HepG2 (cell line): Measurements from ENCODE around the gene CARMIL1. TPM values are rescaled to one million over a fixed set of nuclear protein-coding genes. Genes with fewer than 3 reads are reported as not detected.

Experiments
- CBX5 ChIP-seq: sonication (generic); formaldehyde crosslinking; IDR thresholded peaks from 2 replicates; pipeline ENCODE4 v1.4.0; 2020; ENCODE audit warnings: missing genetic modification reagents, borderline replicate concordance
- GABPB1 ChIP-seq: IDR thresholded peaks from 2 replicates; pipeline ENCODE4 v1.6.1; 2016; ENCODE audit warnings: mild to moderate bottlenecking, missing genetic modification reagents, moderate library complexity, missing compliant biosample characterization
- KIAA2018 ChIP-seq: sonication (generic); formaldehyde crosslinking; IDR thresholded peaks from 2 replicates; pipeline ENCODE4 v1.5.0; 2020; ENCODE audit warnings: mild to moderate bottlenecking, missing genetic modification reagents, borderline replicate concordance
- MAFK ChIP-seq, 2 experiments: IDR thresholded peaks in 1 of 2; conservative IDR thresholded peaks in 1 of 2; 2 replicates each; pipeline ENCODE4 v1.6.1; 2011; ENCODE audit warnings: improper control_type of control experiment in 2 of 2, low read length in 2 of 2
- MTERF4 ChIP-seq: sonication (generic); formaldehyde crosslinking; IDR thresholded peaks from 2 replicates; pipeline ENCODE4 v1.8.0; 2023; ENCODE audit warnings: mild to moderate bottlenecking, missing genetic modification reagents
- STAT6 ChIP-seq: sonication (generic); formaldehyde crosslinking; IDR thresholded peaks from 2 replicates; pipeline ENCODE4 v1.4.0; 2020; ENCODE audit warnings: missing genetic modification reagents, mild to moderate bottlenecking, borderline replicate concordance
- TFE3 ChIP-seq: IDR thresholded peaks from 2 replicates; pipeline ENCODE4 v1.6.1; 2016
- ZBTB4 ChIP-seq: sonication (generic); formaldehyde crosslinking; IDR thresholded peaks from 2 replicates; pipeline ENCODE4 v1.4.0; 2020; ENCODE audit warnings: missing genetic modification reagents, mild to moderate bottlenecking, borderline replicate concordance
- ZNF121 ChIP-seq: sonication (generic); formaldehyde crosslinking; IDR thresholded peaks from 2 replicates; pipeline ENCODE4 v1.5.0; 2020; ENCODE audit warnings: mild to moderate bottlenecking, missing genetic modification reagents
- ZNF629 ChIP-seq: sonication (generic); formaldehyde crosslinking; conservative IDR thresholded peaks from 2 replicates; pipeline ENCODE4 v1.5.0; 2020; ENCODE audit warnings: missing genetic modification reagents
- polyA plus RNA-seq, 8 experiments: library from polyadenylated mRNA; depleted of rRNA in 3 of 8; stranded (reverse) in 7 of 8; unstranded in 1 of 8; fragments of >200 nt; fragmentation: Illumina TruSeq in 4 of 8; extraction: Trizol in 4 of 8; gene quantifications; 2 replicates each; pipeline versions ENCODE4 v1.2.1 to v1.2.3, GENCODE V29; 2011 to 2016; ENCODE audit warnings: low read depth in 4 of 8, missing spikeins in 1 of 8, mixed read lengths in 1 of 8; ENCODE audit not compliant: insufficient read depth in 1 of 8
- total RNA-seq, 5 experiments: library from RNA; depleted of rRNA; stranded (reverse); fragments of >200 nt; fragmentation: Illumina TruSeq; extraction: Trizol; gene quantifications; 2 replicates each; pipeline ENCODE4 v1.2.3, GENCODE V29; 2016; ENCODE audit warnings: low read depth in 1 of 5

Gene CARMIL1
- total and polyA plus RNA-seq, 2 of the 13 experiments (the other 11 are each of a cell fraction or from before 2014, with no cell fraction given): 1.8 to 2.6 TPM

GRCh38 chr6:25635886-25636317, 356.7 kb downstream of the CARMIL1 start (continued):
- TF ChIP-seq ZBTB4: no peak
- TF ChIP-seq GABPB1: no peak
- TF ChIP-seq ZNF629: peak; percentile 45; the same call in 1 of the 2 replicates
- peak; percentile 67; the same call in 1 of the 2 replicates for TF ChIP-seq CBX5 (CRISPR knock-in tag)
- TF ChIP-seq KIAA2018: no peak
- TF ChIP-seq STAT6 (CRISPR knock-in tag): no peak
- TF ChIP-seq MTERF4: no peak
- peak; percentile 99 for TF ChIP-seq ZNF121 (CRISPR knock-in tag)
- TF ChIP-seq TFE3 (CRISPR knock-in tag): peak; percentile 78
- TF ChIP-seq MAFK (conservative IDR thresholded peaks at IDR 0.05 in 1 of 2, IDR thresholded peaks at IDR 0.05 in 1 of 2; ENCODE audit: low read length in 2 of 2): no peak
